ENCODE measurements around the gene CAMTA1. TPM values are rescaled to one million over a fixed set of nuclear protein-coding genes. Genes with fewer than 3 reads are reported as not detected.

The CAMTA1 gene
- total RNA-seq, 1 donor from 2014 or later: 72.4 TPM

DNA sequence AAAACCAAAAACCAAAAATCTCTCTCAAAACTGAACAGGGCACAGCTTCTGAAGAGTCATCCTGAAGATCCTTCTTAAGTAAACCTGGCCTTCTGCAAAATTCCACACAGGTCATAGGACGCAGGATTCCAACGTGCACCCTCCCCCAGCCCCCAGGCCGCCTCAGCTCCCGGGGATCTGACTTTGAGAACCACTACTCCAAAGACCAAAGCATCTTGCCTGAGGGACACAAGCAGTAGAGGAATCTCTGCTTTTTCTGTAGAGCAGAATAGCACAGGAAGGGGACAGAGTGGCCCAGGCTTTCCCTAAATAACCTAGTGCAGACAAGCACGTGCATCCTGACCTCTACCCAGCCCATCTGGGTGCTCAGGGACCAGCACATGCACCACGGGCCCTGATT, 881.0 kb downstream of the CAMTA1 start:
- ATAC-seq (no peak), DNase-seq (ENCODE audit: low spot score) (no peak)
- intact Hi-C loops (cut with DNase I): loop anchor here (2.0 kb wide), 1 partner anchor 87 kb away; no protein-coding TSS in a partner anchor

DNA sequence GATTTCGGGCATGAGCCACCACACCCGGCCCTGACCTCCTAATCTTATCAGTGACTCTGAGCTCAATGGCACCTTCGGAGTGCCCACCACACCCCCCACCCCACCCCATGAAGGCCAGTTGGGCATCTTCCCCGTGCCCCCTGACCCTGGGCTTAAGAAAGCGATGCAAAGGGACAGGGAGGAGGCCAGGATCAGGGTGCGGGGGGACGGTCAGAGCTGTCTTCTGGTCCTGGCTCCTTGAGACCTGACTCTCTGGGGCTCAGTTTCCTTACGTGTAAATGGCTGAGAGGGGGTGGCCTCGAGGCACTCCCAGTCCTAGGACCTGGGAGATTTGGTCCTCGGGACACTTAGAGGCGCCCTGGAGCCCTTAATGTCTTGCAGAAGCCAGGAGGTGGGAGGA, 881.9 kb downstream of the CAMTA1 start:
- intact Hi-C loops (cut with DNase I): loop anchor here (2.0 kb wide), 1 partner anchor 86 kb away; no protein-coding TSS in a partner anchor
- DNase-seq (ENCODE audit: low spot score) (no peak), ATAC-seq (no peak)

DNA sequence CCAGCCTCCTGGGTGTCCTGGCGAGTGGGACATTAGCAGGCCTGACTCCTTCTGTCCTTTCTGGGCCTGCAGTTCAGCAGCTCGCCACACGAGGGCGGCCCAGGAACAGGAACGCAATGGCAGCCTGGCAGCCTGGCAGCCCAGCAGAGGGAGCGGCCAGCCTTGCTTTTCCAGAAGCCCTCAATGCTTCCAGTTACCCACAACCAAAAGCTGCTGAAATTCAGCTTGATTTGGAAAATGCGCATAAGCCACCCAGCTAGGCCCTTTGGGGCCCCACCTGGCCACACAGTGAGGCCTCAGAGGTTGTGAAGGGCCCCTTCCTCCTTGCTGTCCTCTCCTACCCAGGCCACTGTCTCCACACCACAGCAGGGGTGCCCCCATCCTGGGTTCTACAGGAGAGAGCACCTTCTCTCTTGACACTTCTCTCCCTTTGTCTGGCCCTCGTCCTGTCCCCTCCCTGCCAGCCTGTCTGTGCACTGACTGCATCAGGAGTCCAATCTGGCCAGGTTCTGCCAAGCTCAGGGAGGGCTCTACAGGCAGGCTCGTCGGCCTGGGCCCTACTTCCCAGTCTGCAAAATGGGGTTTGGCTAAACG, 882.5 kb downstream of the CAMTA1 start:
- DNase-seq (ENCODE audit: low spot score): peak; percentile 95
- peak; percentile 77 for ATAC-seq
- intact Hi-C loops (cut with DNase I): loop anchor here (2.0 kb wide), 1 partner anchor 85 kb away; no protein-coding TSS in a partner anchor

DNA sequence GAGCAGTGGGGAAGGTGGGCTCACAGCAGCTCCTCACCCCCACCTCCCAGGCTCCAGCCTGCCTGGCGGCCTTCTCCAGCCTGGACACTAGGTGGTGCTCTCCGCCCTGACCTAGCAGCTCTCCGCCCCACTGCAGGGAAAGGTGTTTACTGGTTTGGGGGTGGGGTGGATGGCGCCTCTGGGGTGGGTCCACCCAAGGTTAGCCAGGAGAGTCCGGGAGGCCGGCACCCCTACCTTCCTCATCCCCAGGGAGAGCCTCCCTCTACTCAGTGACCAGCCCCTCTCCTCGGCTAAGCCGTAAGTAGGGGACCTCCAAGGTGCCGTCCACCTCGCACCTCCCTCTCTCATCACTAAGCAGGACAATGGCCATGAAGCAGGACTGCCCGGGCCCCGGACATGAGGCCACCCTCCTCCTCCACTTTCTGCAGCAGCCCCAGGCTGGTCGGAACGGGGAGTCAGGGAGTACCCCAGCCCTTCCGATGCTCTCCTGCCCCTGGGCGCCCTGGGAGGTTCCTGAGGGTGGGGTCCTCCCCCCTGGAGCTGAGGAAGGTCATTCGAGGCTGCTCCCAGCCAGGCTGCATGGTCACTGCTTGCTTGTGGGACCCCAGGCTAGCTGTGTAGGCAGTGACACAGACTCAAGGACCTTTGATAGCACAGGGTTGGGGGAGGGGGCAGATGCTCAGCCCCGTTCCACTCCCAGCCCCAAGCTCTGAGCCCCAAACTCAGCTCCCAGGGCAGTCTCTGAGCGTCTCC, 884.5 kb downstream of the CAMTA1 start:
- intact Hi-C loops (cut with DNase I): no loop called here
- ATAC-seq (peak; percentile 63), DNase-seq (ENCODE audit: low spot score) (no peak)

DNA sequence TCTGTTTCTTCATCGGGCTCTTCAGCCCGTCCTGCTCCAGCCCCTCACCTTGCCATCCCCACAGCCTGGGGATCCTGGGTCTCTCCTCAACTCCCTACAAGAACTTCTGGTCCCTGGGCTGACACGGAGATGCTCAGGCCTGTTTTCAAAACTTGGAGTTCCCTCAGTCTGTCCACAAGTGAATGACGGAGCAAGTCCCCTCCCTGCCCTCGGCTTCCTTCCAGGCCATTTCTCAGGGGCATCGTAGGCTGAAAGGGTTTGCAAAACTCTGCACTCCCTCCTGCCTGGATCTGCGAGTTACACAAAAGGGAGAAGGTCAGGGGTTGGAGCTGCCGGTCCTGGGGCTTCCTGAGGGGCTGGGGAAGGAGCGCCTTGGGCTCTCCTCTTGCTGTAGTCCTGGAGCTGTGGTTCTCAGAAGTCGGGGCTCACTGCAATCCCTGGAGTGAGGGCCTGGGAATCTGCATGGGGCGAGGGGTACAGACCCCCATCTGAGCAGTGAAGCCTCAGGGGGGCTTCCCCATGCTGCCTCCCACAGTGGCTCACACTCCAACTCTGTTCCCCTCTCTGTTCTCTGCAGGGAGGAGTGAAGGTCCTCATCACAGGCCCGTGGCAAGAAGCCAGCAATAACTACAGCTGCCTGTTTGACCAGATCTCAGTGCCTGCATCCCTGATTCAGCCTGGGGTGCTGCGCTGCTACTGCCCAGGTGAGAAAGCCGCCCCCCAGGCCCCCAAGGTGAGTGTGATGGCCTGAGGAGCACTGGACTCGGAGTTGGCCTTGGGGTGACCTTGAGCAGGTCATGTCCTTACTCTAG, 885.3 kb downstream of the CAMTA1 start:
- ATAC-seq (peak; percentile 73), DNase-seq (ENCODE audit: low spot score) (peak; percentile 81)
- intact Hi-C loops (cut with DNase I): no loop called here

DNA sequence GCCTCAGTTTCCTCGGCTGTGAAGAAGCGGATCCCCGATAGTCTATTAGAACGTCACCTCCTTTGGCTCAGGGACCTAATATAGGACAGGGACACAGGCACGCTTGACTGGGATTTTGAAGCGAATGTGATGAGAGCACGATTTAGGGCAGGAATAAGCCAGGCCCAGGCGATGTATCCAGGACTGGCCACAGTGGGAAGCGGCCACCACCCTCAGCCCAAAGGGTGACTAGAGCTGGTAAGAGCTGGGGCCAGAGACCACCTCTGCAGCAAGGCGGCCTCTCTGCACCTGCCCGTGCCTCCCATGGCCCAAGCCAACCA, 885.9 kb downstream of the CAMTA1 start:
- DNase-seq (ENCODE audit: low spot score) (no peak), ATAC-seq (no peak)
- intact Hi-C loops (cut with DNase I): no loop called here

DNA sequence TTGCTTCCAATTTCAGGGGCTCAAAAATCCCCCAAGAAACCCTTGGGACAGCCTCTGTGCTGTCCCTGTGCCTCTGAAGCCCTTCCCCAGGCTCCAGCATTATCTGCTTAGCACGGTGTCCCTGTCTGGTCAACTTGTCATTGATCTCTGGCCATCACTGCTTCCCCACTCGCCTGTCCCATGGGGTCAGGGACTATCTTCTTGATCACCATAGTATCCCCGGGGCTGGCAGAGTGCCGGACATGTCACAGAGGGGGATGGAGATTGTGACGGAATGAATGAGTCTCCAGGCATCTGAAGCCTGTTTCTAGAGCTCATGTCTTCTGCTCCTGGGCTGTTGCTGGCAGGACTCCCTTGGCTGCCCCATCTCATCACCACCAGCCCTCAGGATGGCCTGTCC, 886.4 kb downstream of the CAMTA1 start:
- intact Hi-C loops (cut with DNase I): no loop called here
- no peak for ATAC-seq
- no peak for DNase-seq (ENCODE audit: low spot score)

DNA sequence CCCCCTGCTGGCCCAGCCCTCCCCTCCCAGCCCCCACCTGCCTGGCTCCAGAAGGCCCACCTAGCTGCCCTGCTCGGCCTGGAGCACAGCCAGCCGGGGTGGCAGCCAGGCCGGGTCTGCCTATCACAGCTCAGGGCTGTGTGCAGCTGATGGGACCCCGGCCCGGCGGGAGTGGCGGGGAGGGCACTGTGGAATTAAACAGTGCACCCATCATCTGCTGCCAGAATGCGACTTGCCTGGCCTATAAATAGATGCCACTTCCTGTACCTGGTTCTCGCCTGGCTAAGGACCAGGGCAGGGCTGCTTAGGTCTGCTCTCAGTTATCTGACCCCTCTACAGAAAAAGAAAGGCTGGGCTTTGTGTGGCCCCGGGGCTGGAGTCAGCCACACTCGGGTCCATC, 887.6 kb downstream of the CAMTA1 start:
- DNase-seq (ENCODE audit: low spot score): no peak
- no peak for ATAC-seq
- intact Hi-C loops (cut with DNase I): no loop called here

DNA sequence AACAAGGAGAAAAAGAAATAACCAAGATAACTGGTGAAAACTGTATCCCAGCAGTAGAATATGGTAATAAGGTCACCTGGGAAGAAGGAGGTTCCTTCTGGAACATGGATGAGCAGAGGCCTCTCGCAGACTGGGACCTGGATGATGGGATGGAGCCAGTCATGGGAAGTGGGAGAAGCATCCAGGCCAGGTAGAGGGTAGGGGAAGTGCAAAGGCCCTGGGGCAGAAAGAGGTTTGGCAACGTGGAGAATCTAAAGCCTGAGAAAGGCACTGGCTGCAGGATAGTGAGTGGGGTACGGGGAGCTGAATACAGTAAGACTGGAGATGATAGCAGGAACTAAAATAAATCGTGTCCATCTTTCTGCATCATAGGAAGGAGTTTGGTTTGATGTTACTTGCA, 889.7 kb downstream of the CAMTA1 start:
- intact Hi-C loops (cut with DNase I): no loop called here
- DNase-seq (ENCODE audit: low spot score) (no peak), ATAC-seq (no peak)

DNA sequence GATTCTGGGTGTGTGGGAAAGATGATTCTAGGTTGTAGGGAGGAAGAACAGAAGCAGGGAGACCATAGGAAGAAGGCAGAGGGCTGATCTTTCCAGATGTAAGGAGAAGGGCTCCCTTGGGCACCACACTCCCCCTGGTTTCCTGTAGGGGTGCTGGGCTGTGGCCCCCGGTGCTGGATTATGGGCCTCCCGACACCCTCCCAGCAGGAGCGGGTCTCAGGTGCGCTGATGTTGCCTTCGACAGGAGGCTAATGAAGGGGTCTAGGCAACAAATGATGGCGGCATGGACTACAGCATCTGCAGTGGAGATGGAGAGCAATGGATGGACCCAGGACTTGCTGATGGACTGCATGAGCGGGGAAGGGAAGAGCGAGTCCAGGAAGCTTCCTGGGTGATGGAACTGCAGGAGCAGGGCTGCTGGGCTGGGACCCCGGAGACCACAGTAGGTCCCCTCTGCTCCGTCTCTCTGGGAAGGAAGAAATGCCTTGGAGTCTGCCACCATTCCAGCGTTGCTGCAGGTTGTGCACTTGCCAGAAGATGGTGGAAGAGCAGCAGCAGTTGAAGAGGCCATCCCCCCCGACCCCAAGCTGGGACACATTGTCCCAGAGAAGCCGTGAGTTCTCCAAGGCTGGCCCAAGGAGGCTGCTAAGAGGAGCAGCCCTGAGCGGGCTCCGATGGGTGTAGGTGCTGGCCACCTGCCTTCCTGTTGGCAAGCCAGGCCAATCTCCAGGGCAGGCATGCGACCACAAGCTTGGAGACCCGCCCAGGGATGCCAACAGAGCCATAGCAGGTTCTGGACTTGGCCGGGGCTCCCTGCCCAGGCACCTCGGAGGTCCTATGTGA, 890.4 kb downstream of the CAMTA1 start:
- ATAC-seq (no peak), DNase-seq (ENCODE audit: low spot score) (no peak)
- intact Hi-C loops (cut with DNase I): no loop called here

DNA sequence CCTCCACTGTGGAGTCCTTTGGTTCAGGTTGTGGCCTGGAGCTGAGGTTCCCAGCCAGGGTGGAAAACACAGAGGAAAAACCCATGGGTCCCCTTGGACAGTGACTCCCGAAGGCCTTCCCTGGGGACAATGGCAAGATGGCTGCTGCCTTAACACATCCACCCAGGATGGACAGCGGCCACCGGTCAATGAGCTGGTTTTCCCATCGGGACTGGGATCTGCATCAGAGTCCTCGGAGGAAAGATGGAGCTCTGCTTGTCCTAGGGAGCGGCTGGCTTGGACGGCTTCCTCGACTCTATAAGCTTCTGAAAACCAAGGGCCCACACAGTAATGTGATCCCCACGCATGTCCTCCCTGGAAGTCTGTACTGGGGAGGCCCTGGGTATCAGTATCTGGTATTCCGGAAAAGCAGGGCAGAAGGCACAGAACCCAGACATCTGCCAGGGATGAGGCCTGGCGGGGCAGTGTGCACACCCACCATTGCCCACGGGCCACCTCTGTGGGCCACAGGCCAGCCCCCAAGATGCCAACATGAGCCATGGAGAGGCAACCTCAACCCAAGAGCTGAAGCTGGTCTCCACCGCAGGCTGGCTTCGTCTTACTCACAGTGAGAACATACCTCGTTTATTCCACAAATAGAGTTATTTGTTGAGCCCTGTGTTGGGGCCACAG, 891.2 kb downstream of the CAMTA1 start:
- ATAC-seq (no peak), DNase-seq (ENCODE audit: low spot score) (no peak)
- intact Hi-C loops (cut with DNase I): no loop called here

DNA sequence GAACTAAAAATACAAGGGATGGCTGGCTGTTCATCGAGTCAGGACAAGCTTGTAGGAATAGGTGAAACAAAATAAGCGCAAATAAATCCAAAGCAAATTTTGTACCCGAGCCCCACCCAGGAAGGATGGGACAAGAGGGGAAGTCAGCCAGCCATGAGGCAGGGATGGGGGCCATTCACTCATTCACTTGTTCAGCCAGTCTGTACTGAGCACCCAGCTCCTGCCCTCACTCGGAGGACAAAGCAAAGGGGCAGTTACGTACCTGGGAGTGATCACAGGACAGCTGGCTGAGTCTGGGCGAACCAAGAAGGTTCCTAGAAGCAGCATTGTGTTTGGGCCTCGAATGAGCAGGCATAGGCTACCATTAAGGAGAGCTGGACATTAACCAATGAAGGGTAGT, 891.9 kb downstream of the CAMTA1 start:
- intact Hi-C loops (cut with DNase I): no loop called here
- no peak for DNase-seq (ENCODE audit: low spot score)
- no peak for ATAC-seq

DNA sequence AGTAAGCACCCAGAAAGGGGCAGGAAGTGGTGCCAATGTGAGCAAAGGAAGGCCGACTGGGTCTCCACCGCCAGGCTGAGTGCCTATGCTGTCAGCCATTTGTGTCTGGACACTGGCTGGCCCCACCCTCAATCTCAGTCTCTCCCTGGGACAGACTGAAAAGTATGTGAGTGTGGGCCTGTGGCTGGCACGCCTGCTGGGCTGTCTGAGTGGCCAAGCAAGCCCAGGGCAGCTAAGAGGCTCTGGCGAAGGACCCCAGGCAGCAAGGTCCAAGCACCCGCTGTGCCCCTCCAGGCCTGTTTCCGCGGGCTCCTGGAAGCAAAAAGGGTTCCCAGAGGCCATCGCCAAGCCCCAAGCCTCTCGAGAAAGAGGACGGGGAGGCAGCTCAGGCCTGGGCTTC, 892.6 kb downstream of the CAMTA1 start:
- no peak for DNase-seq (ENCODE audit: low spot score)
- ATAC-seq: no peak
- intact Hi-C loops (cut with DNase I): no loop called here

DNA sequence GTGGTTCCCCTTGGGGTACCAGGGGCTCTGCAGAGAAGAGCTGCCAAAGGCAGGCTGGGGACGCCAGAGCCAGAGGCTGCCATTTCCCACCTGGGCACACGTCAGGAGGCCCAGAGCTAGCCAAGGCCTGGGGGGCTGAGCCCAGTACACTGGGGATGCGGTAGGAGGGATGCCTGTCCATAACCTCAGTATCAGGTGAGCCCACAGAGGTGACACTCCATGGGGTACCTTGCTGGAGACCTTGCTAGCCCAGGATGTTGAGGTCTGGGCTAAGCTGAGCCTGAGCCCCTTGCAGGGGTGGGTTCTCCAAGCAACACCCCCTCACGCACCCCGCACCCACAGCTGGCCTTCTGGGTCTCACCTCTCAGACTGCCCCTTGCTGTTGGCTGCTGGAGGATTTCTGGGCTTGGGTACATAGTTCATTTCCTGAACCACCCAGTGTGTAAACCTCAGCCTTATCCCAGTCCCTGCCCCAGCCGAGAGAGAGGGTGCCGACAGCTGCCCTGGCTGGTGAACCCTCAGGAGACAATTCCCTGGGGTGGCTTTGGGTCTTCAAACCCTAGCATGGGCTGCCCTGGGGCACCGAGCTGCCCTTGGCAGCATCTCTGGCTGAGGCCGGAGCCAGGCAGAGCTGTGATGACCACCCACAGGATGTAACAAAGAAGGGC, 893.4 kb downstream of the CAMTA1 start:
- ATAC-seq: no peak
- intact Hi-C loops (cut with DNase I): no loop called here
- DNase-seq (ENCODE audit: low spot score): no peak

DNA sequence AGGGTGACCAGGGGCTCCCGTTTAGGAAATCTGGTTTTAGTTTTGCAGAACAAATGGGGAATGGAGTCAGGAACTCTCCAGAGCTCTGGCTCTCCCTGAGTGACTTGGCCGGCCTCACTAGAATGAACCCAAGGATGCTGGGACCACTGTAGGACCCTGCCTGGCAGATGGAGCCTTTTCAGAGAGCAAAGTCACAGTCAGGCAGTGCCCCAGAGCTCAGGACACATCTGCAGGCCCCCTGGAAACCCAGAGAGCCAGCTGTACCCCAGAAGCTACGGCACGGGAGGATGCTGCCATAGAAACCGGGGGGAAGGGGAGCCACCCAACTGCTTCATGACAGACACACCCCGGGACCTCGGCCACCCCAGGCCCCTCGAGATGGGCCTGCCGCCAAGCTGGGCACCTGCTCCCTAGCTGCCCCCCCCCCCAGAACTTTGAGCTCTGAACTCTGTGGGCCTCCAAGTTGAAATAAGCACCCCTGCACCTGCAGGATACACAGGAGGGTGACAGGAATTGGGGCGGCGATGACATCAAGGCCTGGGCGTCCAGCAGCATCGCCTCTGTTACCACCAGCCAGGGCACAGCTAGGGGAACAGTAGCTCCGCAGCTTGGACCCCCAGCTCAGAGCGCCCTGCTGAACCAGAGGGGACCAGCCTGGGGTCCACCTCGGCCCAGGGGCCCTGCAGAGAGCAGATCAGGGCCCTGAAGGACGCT, 894.1 kb downstream of the CAMTA1 start:
- intact Hi-C loops (cut with DNase I): no loop called here
- DNase-seq (ENCODE audit: low spot score) (no peak), ATAC-seq (no peak)

DNA sequence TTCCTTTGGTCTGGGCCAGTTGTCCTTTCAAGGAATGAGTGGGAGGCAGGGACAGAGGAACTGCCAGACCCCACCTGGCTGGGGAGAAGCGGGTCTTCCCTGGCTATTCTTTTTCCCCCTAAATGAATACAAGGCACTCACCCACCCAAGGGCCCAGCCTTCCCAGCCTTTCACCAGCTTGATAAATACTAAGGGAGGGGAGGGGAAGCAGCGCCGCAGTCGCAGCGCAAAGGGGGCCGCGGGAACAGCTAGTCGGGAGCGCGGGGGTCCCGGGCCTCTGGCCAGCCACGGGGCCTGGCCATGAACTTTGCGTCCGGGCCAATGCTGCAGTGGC, 894.6 kb downstream of the CAMTA1 start:
- DNase-seq (ENCODE audit: low spot score) (no peak), ATAC-seq (no peak)
- intact Hi-C loops (cut with DNase I): no loop called here

DNA sequence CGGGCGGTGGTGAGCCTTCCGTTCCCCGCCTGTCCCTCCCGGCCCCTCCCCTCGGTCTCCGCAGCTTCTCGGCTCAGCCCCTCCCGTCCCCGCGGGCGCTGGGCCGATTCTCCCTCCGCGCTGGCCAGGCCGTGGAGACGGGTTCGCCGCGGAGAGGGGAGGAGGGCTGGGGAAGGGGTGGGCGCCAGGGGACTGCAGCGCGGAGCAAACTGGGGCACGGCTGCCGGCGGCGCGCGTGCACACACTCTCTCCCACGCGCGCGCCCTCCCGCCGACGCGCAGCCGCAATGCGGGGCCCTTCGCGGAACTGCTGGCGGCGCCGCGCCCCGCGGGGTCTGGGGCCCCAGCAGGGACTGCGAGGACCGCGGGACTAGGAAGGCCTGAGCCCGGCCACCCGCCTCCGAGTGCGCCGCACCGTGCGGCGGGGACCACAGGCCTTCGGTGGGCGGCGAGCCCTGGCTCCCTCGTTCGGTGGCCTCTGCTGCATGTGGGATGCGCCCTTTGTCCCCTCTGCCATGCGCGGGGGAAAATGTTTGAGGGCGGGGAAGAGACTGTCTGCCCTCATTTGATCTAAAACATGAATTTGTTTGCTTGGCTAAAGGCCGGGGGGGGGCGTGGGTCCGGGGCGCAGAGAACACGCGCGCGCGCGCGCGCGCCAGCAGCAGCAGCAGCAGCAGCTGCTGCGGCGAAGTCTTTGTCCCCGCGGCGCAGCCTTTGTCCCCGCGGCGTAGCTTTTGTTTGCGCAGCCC, 895.1 kb downstream of the CAMTA1 start:
- DNase-seq (ENCODE audit: low spot score) (peak; percentile 72), ATAC-seq (peak; percentile 65)
- intact Hi-C loops (cut with DNase I): no loop called here

Measured in sciatic nerve (tissue), 2 donors.